Measurements from ENCODE around the gene KRTAP10-3.
"Not testable (repeated sequence)": the region's sequence is repeated elsewhere in the genome, so short reads cannot be mapped to it uniquely, and the experiment has no call there.

The KRTAP10-3 gene

DNA sequence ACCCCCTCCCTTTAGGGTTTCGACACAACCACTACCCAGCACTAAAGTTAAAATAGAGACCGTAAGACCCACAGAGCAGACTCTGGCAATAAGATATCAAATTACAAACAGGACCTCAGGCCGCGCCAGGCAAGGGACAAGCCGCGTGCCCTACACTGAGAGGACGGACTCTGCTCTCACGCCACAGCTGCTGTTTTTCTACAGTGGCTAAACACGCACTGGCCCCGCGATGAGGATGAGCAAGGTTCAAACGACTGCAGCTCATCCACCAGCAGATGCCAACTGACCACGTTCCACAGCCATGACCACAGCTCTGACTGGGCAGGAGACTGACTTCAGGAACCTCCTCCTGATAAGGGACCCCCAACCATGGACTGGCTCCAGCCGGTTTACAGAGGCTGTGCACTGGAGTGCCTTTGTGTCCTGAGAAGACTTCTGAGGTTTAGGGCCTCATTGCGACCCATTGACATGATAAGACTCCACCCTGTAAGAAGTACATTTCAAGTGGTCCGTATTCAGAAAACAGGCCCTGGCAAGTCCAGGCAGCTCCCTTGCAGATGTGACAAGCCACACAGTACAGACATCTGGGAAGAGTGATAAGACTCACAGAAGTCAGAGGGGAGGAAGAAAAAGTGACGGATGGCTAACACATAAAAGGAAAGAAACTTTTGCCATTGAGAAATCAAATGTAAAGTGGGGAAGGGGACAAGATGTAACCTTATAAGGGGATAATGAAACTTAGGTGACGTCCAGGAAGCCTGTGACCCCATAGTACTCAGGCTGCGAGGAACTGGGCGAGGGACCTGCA lies 35.2 kb upstream of the KRTAP10-3 start:
- CTCF ChIA-PET: no interaction called here
- Mint-ChIP-seq H3K4me1 (no peaks in the 10 kb centered on the region), H3K9me3 (no peaks in the 10 kb centered on the region), H3K27ac (no peak overlapping the region), H3K4me3 (no peak overlapping the region), H3K36me3 (no peaks in the 10 kb centered on the region), H3K27me3 (peaks cover 38% of the 10 kb centered on the region)
- no peak for DNase-seq

DNA sequence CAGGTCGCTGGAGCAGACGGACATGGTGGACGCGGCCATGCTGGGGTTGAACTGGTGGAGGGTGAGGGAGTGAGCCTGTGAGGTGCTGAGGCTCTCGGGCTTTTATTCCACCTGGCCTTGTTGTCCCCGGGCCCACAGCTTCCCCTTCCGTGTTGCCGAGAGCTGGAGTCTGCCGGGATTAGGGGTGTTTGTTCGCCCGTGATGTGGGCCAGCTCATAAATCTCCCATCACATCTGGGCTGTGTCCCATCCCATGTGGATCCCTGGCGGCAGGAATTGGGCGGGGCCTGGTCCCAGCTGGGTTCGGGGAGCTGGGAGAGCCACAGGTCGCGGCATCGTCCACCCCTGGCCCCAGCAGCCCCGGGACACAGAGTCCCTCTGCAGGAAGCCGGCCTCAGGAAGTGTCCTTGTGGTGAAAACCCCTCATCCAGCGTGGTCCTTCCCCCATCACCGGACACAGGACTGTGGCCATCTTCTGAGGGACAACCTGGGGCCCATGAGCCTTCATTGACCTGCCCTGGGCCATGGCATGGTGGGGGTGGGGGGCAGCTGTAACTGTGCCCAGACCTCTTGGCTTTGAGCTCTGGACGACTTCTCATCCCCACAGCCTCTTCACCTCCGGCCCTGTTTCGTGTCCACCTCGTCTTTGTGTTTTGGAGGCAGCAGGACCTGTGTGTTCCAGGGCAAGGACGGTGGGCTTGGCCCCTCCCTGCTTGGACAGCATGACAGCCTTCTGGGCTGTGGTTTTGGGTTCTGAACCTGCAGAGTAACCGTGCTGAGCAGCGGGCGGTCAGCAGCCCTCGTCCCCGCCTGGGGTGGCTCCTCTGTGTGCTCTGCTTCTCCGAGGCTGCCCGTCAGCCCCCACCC lies 34.1 kb upstream of the KRTAP10-3 start, which contains the start of gene KRTAP10-6:
Gene KRTAP10-6, minus strand, starts transcription at position 60 of the 866 bp plus-strand sequence. Its CDS starts 21 bp downstream, at position 39.
- CTCF ChIA-PET: no interaction called here
- no peak for DNase-seq
- Mint-ChIP-seq H3K4me1 (no peaks in the 10 kb centered on the region), H3K36me3 (no peaks in the 10 kb centered on the region), H3K9me3 (no peaks in the 10 kb centered on the region), H3K27me3 (peaks cover 34% of the 10 kb centered on the region), H3K4me3 (no peak within 1 kb of the TSS), H3K27ac (no peak within 1 kb of the TSS)

DNA sequence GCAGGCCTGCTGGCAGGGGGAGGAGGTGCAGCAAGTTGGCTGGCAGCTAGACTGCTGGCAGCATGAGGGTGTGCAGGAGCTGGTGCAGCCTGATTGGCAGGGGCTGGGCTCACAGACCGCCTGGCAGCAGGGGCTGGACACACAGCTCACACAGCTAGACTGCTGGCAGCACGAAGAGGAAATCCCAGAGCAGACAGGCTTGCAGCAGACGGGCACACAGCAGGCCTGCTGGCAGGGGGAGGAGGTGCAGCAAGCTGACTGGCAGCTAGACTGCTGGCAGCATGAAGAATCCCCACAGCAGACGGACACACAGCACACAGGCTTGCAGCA lies 33.2 kb upstream of the KRTAP10-3 start:
- H3K4me3 Mint-ChIP-seq, H3K4me1 Mint-ChIP-seq, CTCF ChIA-PET, DNase-seq, H3K9me3 Mint-ChIP-seq, H3K36me3 Mint-ChIP-seq, H3K27ac Mint-ChIP-seq: not testable (repeated sequence)
- peaks cover 38% of the 10 kb centered on the region for H3K27me3 Mint-ChIP-seq

DNA sequence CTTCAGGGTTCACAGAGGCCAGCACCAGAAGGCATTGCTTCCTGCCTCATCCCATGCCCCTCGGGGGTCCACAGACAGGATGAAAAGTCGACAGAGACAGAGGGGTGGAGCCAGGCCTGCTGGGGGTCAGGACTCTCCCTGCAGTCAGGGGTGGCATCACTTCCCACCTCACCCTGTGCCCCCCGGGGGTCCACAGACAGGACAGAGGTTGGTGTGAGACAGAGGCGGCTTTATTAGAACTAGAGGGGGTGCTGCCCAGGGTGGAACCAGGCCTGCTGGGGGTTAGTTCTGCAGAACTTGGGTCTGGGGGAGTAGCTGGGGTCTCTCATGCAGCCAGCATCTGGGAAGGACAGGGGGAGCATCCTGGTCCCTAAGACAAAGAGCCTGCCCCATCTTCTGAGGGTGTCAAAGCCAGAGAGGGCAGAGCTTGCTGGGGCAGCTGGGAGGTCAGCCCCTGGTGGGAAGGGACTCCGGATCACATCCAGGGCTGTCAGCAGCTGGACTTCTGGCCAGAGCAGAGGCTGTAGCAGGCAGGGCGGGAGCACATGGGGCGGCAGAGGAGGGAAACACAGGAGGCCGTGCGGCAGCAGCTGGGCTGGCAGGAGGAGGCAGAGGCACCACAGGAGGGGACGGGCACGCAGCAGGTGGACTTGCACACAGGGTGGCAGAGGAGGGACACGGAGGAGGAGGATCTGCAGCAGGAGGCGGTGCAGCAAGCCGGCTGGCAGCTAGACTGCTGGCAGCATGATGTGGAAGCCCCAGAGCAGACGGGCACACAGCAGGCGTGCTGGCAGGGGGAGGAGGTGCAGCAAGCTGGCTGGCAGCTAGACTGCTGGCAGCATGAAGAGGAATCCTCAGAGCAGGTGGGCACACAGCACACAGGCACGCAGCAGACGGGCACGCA lies 32.6 kb upstream of the KRTAP10-3 start:
- H3K27me3 Mint-ChIP-seq: peaks cover 42% of the 10 kb centered on the region
- DNase-seq, H3K4me3 Mint-ChIP-seq, CTCF ChIA-PET, H3K4me1 Mint-ChIP-seq, H3K9me3 Mint-ChIP-seq, H3K36me3 Mint-ChIP-seq, H3K27ac Mint-ChIP-seq: not testable (repeated sequence)

DNA sequence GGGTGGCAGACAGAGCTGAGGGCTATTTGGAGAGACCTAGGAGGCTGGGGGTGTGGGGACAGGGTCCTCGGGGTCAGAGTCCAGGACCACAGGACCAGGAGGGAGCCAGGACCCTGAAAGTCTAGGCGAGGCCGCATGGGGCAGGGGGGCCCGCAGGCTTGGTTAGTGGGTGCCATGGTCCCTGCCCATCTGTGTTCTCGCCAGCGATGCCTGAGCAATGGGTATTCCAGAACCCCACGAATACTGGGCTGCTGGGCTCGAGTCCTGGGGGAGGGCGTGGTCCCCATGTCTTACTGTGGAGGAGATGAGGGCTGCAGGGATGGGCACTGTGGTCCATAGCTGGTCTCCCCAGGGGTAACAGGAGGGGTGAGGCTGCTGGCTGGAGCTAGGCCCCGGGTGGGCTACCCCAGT lies 31.7 kb upstream of the KRTAP10-3 start:
- Mint-ChIP-seq H3K27me3 (peaks cover 48% of the 10 kb centered on the region), H3K4me1 (no peaks in the 10 kb centered on the region), H3K27ac (no peak overlapping the region), H3K36me3 (peaks cover 3% of the 10 kb centered on the region), H3K4me3 (no peak overlapping the region), H3K9me3 (no peaks in the 10 kb centered on the region)
- DNase-seq: no peak
- CTCF ChIA-PET: no interaction called here

- no peak overlapping the region for H3K27ac Mint-ChIP-seq
- no peak overlapping the region for H3K4me3 Mint-ChIP-seq
- no peaks in the 10 kb centered on the region for H3K9me3 Mint-ChIP-seq
- no peak for DNase-seq
- H3K27me3 Mint-ChIP-seq: peaks cover 52% of the 10 kb centered on the region
- CTCF ChIA-PET: no interaction called here
- H3K36me3 Mint-ChIP-seq: peaks cover 3% of the 10 kb centered on the region
- no peaks in the 10 kb centered on the region for H3K4me1 Mint-ChIP-seq
Measured at GRCh38 chr21:44589586-44590305, 31.2 kb upstream of the KRTAP10-3 start.

DNA sequence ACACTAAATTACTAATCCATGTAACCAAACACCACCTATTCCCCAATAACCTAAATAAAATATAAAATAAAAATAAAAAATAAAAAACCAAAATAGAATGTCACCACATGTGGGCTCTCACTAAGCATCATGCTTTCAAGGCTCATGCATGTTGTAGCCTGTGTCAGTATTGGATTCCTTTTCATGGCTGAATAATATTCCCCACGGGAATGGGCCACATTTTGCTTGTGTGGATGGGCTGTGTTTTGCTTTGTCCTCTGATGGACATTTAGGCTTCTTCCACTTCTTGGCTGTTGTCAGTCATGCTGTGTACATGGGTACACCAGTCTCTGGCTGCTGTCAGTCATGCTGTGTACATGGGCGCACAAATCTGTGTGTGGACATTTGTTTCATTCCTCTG lies 30.5 kb upstream of the KRTAP10-3 start:
- Mint-ChIP-seq H3K27ac (no peak overlapping the region), H3K27me3 (peaks cover 52% of the 10 kb centered on the region), H3K4me3 (no peak overlapping the region), H3K4me1 (peaks cover 4% of the 10 kb centered on the region), H3K36me3 (peaks cover 3% of the 10 kb centered on the region), H3K9me3 (no peaks in the 10 kb centered on the region)
- DNase-seq: no peak
- CTCF ChIA-PET: no interaction called here

DNA sequence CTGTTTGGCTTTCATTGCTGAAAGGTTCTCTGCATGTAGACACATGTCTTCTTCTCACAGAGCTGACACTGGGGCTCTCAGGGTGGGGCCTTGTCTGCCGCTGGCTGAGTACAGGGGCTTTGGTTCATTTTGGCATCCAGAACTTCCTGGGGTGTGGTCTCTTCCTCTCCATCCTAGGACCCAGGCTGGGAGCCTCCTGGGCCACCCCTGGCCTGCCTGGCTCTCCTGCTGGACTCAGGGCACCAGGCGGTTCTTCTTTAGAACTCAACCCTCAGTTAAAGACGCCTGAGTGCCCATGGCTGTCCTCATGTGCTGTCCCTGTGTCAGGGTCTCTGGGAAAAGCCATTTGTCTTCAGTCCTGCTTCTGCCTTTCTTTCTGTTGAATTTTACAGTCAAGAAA lies 27.3 kb upstream of the KRTAP10-3 start:
- Mint-ChIP-seq H3K36me3 (peaks cover 5% of the 10 kb centered on the region), H3K4me1 (peaks cover 16% of the 10 kb centered on the region), H3K27me3 (peaks cover 44% of the 10 kb centered on the region), H3K4me3 (no peak overlapping the region), H3K27ac (no peak overlapping the region), H3K9me3 (peaks cover 10% of the 10 kb centered on the region)
- CTCF ChIA-PET: no interaction called here
- no peak for DNase-seq

GRCh38 chr21:44583800-44584147 lies 25.2 kb upstream of the KRTAP10-3 start:
- Mint-ChIP-seq H3K9me3 (peaks cover 20% of the 10 kb centered on the region), H3K4me3 (no peak overlapping the region), H3K4me1 (peaks cover 16% of the 10 kb centered on the region), H3K27ac (no peak overlapping the region), H3K36me3 (peaks cover 5% of the 10 kb centered on the region), H3K27me3 (peaks cover 46% of the 10 kb centered on the region)
- CTCF ChIA-PET: no interaction called here
- DNase-seq: peak; percentile 47

DNA sequence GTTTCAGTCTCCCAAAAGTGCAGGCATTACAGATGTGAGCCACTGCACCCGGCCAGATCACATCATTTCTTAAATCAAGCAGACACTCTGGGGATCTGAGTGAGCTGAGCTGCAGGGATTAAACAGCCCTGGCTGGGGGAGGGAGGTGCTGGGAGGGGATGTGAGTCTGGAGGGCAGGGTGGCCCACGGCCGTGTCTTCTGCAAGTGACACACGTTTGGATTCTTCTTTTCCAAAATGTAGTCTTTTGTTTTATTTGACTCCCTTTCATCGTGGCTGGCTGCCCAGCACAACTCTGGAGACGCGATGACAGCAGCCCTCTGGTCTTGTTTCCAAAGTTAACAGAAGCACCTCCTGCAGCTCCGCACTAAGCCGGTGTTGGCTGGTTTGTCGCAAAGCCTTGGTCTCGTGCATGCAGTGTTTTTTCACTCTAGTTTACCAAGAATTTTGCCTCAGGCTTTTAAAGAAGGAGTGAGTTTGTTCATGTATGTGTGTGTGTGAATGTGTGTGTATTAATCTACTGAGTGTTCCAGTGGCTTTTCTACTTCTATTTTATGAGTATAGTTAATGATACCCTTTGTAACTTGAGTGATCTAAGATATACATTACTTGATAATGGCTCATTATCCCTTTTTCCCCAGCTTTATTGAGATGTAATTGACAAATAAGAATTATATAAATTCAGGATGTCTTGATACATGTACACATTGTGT lies 24.6 kb upstream of the KRTAP10-3 start:
- DNase-seq: no peak
- Mint-ChIP-seq H3K9me3 (peaks cover 21% of the 10 kb centered on the region), H3K27me3 (peaks cover 46% of the 10 kb centered on the region), H3K36me3 (peaks cover 5% of the 10 kb centered on the region), H3K4me3 (no peak overlapping the region), H3K27ac (no peak overlapping the region), H3K4me1 (peaks cover 16% of the 10 kb centered on the region)
- CTCF ChIA-PET: no interaction called here

DNA sequence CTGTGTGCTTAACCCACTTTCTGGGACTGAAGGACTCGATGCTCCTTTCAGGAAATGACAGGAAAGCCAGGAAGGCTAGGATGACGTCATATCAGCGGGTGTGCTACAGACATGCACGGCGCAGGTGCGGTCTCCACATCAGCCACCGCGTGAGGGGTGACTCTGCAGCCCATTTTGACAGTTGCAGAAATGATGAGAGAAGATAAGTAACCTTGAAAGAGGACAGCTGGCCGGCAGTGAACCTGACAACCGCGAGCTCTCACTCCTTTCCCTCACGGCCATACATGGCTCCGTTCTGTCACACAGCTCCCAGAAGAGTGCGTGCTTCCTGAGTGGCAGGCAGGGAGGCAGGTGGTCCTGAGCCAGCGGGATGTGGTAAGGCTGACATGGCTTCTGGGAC lies 23.5 kb upstream of the KRTAP10-3 start:
- H3K27ac Mint-ChIP-seq: no peak overlapping the region
- H3K36me3 Mint-ChIP-seq: peaks cover 11% of the 10 kb centered on the region
- DNase-seq: no peak
- H3K4me1 Mint-ChIP-seq: peaks cover 16% of the 10 kb centered on the region
- H3K4me3 Mint-ChIP-seq: no peak overlapping the region
- CTCF ChIA-PET: no interaction called here
- peaks cover 32% of the 10 kb centered on the region for H3K9me3 Mint-ChIP-seq
- peaks cover 42% of the 10 kb centered on the region for H3K27me3 Mint-ChIP-seq

- no peak overlapping the region for H3K4me3 Mint-ChIP-seq
- H3K36me3 Mint-ChIP-seq: peaks cover 11% of the 10 kb centered on the region
- CTCF ChIA-PET: interaction anchor here (0.7 kb wide), 1 partner anchor 76 kb away, joined by 3 read pairs; no protein-coding TSS in a partner anchor
- no peak for DNase-seq
- peaks cover 33% of the 10 kb centered on the region for H3K27me3 Mint-ChIP-seq
- no peak overlapping the region for H3K27ac Mint-ChIP-seq
- H3K4me1 Mint-ChIP-seq: peaks cover 16% of the 10 kb centered on the region
- peaks cover 39% of the 10 kb centered on the region for H3K9me3 Mint-ChIP-seq
Measured at GRCh38 chr21:44581158-44581557, 22.6 kb upstream of the KRTAP10-3 start.

DNA sequence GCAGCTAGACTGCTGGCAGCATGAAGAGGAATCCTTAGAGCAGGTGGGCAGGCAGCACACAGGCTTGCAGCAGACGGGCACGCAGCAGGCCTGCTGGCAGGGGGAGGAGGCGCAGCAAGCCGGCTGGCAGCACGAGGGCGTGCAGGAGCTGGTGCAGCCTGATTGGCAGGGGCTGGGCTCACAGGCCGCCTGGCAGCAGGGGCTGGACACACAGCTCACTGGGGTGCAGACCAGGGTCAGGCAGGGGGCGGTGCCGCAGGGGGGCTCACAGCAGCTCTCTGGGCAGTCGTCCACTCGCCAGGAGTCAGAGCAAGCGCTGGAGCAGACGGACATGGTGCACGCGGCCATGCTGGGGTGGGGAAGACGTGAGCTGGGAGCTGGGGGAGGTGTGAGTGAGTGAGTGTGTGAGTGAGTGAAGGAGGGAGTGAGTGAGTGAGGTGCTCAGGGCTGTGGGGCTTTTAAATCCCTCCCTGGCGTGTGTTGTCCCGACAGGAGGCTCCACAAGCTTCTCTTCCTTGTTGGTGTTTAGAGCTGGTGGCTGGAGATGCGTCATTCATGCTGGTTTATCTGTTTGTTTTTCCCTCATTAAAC lies 21.7 kb upstream of the KRTAP10-3 start, which contains the start of gene KRTAP10-5:
Gene KRTAP10-5, minus strand, starts transcription at position 374 of the 591 bp plus-strand sequence. Its CDS starts 26 bp downstream, at position 348.
- H3K9me3 Mint-ChIP-seq: peaks cover 42% of the 10 kb centered on the region
- peaks cover 16% of the 10 kb centered on the region for H3K4me1 Mint-ChIP-seq
- H3K4me3 Mint-ChIP-seq, DNase-seq, H3K27ac Mint-ChIP-seq: not testable (repeated sequence)
- peaks cover 25% of the 10 kb centered on the region for H3K27me3 Mint-ChIP-seq
- H3K36me3 Mint-ChIP-seq: peaks cover 11% of the 10 kb centered on the region
- CTCF ChIA-PET: interaction anchor here (0.7 kb wide), 1 partner anchor 75 kb away, joined by 3 read pairs; no protein-coding TSS in a partner anchor
